SIG-M5 treated with dmso at 0.1 percent for 504 hours (cell line): ENCODE data around the gene PROX2.
A peak's percentile ranks its signal among the peaks of the same experiment; 100 is the strongest.

Source experiments
- DNase-seq: peaks from one replicate; lab custom pipeline; 2025; ENCODE audit not compliant: unreplicated experiment; lab: John Stamatoyannopoulos, UW

The PROX2 gene

DNA sequence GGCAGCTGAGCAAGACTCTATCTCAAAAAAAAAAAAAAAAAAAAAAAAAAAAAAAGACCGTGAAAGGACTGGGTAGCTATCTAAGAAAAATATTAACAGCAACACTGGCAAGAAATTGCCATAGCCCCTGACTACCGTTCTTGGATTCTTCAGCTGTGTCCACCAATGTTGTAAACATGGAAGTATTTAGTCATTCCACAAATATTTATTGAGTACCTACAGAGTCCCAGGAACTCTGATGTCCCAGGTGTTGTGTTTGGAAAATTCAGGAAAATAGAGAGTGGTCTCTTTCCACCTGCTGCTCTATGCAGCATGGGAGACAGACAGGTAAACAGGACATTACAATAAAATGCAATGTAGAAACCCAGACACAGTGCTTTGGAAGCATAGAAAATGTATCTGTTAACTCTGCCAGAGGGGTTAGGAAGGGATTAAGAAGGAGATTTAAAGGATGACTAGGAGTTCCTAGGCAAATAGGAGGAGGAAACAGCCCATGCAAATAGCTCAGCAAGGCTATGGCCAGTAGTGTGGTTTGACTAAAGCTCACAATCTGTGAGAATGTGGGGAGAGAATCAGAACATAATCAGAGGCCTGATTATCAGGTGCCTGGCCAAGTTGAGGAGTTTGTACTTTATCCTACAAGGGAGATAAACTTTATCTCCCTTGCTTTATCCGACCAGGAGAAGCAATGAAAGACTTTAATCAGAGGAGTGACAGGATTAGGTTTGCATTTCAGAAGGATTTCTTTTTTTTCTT lies 3.7 kb upstream of the PROX2 start:
- DNase-seq = no peak

DNA sequence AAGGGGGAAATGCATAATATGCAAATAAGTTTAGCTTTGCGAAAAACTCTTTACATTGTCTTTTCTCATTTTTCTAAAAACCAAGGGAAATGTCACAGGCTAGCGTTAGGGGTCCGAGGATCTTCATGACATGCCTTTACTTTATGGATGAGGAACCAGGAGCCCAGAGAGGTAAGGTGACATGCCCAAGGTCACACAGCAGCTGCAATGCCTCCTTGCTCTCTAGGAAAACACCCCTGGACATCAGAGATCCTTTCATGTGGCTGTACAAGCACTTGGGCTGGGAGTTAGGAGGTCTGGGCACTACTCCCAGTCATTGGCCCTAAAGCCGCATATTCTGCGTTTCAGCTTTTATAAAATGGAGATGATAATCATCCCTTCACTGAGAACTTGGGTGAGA lies 741 bp downstream of the PROX2 start:
- DNase-seq = no peak

DNA sequence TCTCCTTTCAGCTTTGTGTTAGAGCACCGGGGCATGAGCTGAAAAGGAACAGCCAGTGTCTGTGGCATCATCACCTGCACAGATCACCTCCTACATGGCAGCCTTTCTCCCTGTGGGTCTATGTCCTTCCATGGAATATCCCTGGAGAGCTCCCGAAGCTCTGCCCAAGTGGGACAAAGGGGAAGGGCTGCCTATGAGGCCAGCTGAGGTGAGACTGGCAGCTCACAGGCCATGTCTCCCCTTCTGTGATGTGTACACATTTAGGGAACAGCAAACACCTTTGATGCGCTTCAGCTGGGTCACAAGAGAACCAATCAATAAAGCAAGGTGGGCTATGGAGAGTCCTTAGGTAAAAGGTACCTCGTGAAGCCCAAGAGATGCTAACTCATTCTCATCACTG lies 4.1 kb downstream of the PROX2 start:
- DNase-seq = no peak

DNA sequence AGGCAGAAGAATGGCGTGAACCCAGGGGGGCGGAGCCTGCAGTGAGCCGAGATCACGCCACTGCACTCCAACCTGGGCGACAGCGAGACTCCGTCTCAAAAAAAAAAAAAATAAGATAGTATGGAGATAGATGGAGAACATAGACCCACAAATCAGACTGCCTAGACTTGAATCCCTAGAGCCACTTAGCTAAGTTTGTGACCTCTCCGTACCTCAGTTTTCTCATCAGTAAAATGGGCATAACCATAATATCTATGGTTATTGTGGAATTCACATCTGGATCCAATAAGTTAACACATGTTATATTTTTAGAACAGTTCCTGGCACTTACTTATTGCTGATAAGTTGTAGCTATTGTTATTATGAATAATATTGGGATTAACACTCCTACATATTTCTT lies 7.2 kb downstream of the PROX2 start:
- no peak for DNase-seq

DNA sequence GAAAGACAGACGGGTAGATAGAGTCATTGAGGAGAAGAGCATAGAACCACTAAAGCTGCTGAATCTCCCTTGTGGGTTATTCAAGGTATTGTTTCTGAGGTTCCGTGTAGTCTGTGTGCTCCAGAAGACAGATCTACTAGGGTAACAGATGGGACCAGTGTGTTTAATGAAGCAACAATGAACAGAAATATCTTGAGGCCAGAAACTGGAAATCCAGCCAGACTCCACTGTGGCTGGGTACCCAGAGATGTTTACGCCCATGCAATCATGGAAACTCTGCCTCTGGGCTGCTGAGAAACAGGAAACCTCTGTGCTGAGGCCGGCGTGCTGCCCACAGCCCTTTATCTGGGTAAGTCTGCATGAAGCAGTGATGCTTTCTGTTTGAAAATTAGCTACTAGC lies 8.3 kb downstream of the PROX2 start:
- DNase-seq = no peak

DNA sequence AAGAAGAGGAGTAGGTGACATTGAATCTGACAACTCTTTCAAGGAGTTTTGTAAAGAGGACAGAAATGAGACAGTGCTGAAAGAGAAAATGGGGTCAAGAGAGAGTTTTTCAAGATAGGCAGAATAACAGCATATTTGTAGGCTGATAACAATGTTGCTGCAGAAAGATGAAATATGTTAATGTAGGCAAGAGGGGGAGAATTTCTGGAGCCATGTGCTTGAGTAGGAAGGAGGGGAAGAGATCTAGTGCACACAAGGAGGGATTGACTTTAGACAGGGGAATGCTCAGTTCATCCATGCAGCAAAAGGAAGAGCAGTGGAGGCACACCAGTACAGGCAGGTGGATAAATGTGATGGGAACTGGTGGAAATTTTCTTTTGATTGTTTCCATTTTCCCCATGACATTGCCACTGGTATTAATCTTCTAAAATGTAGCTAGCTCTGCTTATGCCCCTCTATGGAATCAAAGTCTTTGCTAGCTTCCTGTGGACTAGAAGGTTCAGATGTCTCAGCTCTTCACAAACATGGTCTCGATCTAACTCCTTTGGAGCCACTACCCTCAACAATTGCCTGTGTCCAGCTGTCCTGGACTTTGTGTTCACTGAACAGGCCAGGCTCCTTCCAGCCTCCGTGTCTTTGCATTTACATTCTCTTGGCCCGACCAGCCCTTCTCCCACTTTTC lies 9.1 kb downstream of the PROX2 start:
- DNase-seq = no peak

DNA sequence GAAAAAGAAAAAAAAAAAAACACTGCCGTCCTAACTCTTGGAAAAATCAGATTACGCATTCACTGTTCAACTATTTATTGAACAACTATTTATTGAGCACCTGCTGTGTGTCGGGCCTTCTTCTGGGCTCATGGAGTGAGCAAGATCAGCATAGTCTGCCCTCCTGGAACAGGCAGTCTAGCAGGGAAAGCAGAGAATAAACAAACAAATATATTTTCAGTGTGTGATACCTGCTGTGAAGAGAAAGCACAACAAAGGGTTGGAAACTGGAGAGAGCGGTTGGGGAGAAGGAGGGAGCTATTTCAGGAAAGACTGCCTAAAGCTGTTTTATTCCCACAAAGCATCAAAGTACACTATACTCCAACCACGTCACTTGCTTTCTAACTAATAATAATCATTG lies 10.8 kb downstream of the PROX2 start:
- DNase-seq = no peak

DNA sequence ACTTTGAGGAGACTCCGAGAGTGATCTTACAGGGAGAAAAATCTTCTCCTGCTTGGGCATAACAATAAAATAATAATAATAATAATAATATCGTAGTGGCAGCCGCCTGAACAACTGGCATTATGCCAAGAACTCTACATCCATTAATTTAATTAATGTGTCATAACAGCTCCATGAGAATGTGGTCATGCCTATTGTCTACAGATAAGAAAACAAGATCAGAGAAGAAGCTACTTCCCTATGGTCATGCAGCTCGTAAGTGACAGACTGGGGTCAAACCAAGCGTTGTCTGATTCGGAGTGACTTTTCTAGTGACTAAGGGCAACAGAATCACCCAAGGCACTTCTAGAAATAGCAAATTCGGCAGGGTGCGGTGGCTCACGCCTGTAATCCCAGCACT lies 11.7 kb downstream of the PROX2 start:
- DNase-seq = no peak

DNA sequence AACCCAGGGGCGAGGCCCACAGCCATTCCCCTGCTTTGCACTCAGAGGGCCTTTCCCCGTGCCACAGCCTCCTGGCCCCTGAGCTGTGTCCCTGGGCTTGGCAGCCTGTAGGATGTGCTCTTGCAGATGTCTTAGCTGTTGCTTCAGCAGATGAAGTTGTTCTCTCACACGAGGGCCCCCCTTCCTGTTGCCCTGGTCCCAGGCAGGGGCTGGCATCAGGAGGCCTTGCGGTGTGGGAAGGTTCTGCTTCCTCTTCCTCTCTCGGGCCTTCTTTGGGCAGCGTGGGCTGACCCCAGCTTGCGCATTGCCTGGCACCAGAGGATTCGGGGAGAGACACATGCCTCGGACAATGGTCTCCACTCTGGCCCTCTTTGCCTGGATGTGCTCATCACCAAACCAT lies 12.7 kb downstream of the PROX2 start:
- peak; percentile 16 for DNase-seq

DNA sequence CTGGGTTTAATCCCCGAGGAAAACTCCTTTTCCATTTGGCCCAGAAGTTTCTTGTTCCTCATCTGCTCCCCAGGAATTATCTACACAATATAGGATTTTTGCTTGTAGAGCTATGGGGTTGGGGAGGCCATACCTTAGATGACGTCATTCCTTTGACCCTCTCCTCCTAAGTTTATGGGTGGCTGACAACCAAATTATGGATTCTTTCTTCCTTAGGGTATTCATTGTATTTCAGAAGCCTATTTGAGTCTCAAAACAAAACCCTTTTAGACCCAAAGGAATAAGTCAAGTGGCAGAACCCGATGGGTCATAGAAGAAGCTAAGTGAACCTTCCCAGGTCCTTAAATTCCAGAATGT lies 14.2 kb downstream of the PROX2 start:
- DNase-seq = no peak

DNA sequence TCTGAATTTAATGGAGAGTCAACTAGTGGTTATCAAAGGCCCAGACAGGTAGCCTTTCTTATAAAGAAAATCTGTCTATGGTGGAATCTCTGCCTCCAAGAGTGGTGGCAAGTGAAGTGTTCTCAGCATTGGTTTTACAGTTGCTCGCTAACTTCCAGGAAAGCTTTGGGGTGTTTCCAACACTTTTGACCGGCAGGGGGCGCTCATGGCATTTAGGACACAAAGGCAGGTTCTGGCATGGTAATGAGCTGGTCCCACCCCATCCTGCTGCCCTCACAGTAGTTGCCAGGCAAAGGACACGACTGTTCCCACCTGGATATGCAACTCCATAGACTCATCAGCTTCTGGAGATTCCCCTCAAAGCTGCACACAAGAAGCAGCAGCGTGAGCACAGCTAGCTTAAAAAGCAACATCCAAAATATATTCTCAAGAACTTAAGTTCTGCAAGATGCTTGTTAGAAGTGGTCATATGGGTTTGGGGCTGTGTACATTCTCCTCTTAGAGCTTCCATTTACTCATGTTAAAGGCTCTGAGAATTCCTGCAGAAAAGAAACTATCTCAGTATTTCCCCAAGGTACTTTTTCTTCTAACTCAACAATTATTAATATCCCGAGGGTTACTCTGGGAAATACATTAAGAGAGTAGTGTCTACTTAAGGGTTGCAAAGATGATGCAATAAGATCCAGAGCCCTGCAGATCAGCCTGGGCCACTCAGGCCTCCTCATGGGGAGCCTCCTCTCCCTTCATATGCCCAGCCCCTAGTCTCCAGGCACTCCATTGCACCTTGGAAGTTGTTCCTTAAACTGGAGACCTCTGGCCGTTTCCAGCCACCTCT lies 14.8 kb downstream of the PROX2 start:
- DNase-seq = peak; percentile 75

DNA sequence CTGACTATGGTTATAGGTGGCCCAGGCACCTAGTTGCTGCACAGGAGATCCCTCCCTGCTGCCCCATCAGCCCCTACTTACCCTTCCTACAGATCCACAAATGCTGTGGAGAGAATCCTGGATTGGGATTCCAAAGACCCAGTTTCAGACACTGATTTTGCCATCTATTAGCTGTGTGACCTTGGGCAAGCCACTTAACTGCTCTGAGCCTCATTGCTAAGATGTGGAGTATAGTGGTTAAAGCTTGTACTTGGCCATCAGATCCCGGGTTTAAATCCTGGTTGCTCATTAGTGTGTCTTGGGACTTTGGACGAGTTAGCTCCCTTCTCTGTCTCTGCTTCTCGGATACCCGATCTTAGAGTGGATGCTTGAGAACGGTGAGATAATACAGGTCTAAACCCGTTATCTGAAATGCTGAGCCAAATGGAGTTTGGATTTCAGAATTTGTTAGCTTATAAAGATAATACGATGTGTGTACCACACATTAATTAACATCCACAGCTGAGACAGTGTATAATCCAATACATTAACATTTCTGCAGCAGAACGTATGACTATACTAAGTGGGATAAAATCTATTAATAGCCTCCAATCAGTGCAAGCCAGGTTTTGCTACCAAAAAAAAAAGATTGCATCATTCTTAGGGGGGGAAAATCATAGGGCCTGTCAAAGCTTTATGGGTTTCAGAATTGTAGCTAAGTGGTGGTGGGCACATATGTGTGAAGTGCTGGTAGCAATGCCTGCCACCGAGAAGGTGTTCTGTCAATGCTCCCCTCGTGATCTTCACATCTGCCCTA lies 16.0 kb downstream of the PROX2 start:
- no peak for DNase-seq

DNA sequence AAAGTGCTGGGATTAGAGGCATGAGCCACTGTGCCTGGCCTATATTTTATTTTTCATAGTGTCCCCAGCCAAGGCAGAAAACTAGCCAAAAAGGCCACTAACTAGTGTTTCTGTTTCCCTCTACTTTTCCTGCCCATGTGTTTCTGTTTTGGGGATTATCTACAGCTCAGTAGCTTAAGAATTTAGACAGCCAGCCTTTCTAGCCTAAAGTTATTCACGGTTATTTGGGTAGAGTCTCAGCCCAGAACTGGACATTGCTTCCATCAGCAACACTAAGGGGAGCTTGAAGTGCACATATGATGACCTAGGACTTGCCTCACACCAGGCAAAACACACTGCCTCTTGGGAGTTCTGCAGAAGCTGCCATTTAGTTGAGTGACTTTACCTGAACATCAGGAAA lies 17.9 kb downstream of the PROX2 start:
- no peak for DNase-seq

DNA sequence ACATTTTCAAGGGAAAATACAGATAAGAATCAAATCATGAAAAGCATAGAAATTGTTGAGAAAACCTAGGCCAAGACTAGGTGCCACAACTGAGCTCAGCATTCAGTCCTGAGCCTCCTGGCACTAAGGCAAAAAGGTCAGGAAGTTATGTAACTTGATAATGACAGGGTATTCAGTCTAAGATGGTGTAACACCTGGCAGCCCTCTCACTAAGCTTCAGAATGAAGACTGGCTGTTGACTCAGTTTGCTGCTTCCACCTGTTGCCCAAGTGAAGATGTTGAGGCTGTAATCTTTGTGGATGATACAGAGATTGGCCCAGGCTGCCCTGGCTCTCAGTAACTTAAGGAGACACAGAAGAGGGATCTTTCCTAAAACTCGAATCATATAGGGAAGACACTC lies 19.6 kb downstream of the PROX2 start:
- no peak for DNase-seq

DNA sequence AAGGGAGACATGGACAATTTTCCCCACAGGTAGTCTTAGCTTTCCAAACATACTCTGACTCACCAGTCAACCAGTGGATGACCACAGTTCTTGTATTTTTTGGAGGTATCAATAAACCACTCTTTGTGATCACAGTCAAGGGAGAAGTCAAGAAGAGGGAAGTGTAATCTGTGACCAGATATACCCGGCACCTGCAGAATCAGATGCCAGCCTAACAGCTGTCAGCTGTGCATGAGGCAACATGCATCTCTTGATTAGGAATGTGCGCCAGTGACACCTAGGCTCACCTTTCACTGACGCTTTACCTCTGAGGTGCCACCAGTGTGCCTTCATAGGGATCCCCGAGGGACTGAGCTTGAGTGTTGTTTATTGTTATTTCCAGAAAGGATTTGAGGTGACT lies 20.0 kb downstream of the PROX2 start:
- DNase-seq = no peak

DNA sequence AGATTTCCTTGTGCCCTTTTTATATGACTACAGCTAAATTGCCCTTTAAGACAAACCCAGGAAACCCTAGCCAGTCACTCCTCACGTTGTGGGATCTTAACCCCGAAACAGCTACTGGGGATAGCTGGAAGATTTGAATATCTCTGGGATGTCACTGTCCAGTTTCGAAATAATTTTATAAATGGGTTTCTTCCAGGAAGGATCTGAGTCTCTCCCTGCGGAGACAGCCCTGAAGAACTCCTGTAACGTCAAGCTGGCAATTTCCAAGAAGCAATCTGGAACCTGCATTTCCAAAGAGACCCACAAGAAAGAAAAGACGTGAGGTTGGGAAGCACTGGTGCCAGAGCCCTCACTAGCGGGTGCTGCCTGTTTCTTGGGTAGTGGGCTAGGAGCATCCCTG lies 20.9 kb downstream of the PROX2 start:
- no peak for DNase-seq

DNA sequence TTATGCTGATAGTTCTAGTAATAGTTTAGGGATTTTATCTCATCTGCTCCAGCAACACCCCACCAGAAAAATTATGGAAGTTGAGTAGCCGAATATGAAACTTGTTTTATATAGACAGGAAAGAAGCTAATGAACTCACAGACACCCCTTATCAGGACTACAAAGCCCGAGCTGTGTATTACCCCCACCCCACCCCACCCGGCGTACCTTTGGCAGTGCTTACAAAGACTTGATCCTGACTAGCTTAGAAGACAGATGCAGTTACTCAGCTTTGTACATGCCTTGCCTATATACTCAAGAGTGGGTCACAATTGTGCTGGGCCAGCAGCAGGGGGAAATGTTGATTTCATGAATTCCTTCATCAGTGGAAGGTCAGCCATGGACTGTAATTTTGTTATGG lies 22.4 kb downstream of the PROX2 start:
- no peak for DNase-seq

DNA sequence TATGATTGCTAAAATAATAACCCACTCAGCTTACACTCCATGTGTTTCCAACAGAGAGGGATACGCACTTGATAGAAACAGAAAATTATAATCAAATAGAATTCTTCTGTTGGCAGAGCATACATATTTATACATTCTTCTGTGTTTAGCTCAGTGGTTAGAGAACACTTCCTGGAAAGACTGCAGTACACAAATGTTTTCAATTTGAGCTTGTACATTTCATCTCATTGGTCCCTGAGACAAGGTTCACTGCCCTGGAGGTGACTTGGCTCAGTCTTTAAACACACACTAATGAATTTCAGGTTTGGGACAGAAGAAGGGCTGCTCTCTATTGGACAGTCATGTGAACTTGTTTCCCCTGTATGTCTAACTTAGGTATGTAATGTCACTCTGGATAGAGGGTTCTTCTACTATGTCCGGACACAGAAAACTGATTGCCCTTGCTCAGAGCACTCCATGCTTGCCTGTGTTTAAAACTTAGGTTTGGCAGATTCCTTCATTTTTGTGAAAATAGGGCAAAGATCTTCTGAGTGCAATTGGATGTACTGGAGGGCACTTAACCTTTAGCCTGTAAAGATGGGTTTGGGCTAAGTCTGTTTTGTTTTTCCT lies 22.9 kb downstream of the PROX2 start:
- peak; percentile 28 for DNase-seq

DNA sequence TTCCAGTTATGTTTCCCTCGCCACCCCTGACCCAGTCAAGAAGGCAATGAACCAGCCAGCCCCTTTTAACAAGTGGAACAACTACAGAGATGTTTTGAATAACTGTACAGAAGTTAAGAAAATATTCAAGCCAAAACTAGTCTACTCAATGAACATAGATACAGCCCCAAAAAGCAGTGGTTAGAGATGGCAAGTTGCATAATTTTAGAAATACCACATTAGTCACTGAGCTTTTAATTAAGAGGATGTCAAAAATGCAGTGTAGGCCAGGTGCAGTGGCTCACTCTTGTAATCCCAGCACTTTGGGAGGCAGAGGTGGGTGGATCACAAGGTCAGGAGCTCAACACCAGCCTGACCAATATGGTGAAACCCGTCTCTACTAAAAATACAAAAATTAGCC lies 27.2 kb downstream of the PROX2 start:
- peak; percentile 31 for DNase-seq

DNA sequence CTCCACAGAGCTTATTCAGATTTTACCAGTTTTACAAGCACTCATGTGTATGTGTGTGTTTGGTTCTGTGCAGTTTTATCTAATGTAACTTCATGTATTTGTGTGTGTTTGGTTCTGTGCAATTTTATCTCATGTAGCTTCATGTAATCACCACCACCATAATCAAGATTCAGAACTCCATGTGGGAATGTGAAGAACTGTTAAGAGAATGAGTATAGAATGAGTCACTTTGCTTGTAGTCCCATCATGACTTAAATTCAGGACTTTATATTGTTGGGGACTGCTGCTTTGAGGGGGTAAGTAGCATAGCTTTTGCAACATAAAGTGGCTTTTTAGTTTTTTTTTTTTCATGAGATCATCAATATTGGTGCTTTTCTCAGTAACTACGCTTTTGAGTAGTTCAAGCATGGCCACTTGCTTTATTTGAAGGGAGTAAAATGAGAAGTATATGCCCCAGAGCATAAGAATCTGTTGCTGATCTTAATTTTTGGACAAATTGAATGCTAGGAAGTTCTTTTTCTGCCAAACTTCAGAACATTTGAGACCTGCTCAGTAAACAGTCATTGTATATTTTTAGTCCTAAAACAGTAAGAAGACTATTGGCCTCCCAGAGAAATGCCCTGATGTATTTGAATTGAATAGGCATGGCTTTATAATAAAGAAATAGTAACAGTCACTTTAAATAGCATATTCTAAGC lies 28.8 kb downstream of the PROX2 start:
- no peak for DNase-seq
